Kidney tubule cell (primary cell): ENCODE measurements around the gene C17orf100.

Experiments used
- DNase-seq: peaks from one replicate; pipeline ENCODE4 v3.0.0-alpha.2; 2018; ENCODE audit warnings: low spot score

C17orf100 gene

GRCh38 chr17:6669479-6670212 lies 18.1 kb downstream of the C17orf100 start:
- DNase-seq: peak; percentile 45

DNA sequence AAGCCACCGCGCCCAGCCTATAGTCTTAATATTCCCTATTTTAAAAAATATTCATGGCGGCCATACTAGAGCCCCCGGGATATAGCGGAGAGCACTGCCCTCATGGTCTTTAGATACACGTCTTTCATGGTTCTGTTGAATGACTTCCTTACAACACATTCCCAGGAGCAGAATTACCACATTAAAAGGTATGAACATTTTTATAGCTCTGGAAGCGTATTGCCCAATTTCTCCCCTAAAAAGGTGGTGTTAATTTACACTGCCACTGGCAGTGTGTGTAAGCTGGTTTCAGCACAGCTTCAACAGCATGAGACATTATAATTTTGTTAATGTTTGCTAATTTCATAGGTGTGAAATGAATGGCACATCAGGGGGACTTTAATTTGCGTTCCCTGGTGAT lies 19.0 kb downstream of the C17orf100 start:
- DNase-seq: no peak

GRCh38 chr17:6670999-6671398 lies 19.4 kb downstream of the C17orf100 start:
- DNase-seq: no peak

GRCh38 chr17:6671431-6671830 lies 19.9 kb downstream of the C17orf100 start:
- no peak for DNase-seq

GRCh38 chr17:6674586-6674985 lies 23.0 kb downstream of the C17orf100 start:
- DNase-seq: no peak

GRCh38 chr17:6675201-6675825 lies 23.8 kb downstream of the C17orf100 start:
- no peak for DNase-seq

DNA sequence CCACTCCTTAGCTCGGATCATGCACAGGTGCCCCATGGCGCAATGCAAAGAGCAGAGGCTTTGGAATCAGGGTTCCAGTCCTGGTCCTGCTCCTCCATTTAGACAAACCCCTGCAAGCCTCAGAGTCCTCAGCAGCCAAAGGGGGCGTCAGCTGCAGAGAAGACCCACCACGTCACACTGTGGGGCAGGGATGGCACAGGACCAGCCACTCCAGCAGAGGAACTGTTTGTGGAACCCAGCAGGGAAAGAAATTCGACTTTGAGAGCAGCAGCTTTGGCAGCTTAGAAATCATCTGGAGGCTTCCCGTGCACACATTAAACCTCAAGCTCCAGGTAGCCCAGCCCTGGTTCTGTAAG lies 25.2 kb downstream of the C17orf100 start:
- DNase-seq: no peak

GRCh38 chr17:6677158-6677831 lies 25.7 kb downstream of the C17orf100 start:
- peak; percentile 24 for DNase-seq

GRCh38 chr17:6677946-6678345 lies 26.4 kb downstream of the C17orf100 start:
- no peak for DNase-seq

DNA sequence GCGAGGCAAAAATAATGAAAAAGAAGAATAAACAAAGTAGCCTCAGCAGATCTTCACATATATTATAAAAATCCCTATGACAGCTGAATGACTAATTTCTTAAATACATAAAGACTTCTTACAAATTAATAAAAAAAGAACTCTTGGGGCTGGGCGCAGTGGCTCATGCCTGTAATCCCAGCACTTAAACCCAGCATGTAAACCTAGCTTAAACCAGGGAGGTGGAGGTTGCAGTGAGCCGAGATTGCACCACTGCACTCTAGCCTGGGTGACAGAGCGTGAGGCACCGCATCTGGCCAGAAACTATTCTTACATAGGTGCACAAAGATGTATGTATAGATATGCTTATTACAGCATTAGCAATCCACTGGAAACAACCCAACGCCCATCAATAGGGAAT lies 27.7 kb downstream of the C17orf100 start:
- DNase-seq: no peak

GRCh38 chr17:6681176-6681575 lies 29.6 kb downstream of the C17orf100 start:
- DNase-seq: no peak

DNA sequence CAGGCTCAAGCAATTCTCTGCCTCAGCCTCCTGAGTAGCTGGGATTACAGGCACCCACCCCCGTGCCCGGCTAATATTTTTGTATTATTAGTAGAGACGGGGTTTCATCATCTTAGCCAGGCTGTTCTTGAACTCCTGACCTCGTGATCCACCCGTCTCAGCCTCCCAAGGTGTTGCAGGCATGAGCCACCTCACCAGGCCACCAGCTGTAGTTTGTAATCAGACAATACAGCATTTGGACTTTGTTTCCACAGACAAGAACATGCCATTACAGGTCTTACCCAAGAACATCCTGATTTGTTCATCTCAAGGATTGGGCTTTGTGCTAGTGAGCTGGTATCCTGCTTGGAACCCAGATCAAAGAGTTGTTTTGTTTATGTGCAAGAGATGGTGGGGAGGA lies 30.1 kb downstream of the C17orf100 start:
- no peak for DNase-seq

DNA sequence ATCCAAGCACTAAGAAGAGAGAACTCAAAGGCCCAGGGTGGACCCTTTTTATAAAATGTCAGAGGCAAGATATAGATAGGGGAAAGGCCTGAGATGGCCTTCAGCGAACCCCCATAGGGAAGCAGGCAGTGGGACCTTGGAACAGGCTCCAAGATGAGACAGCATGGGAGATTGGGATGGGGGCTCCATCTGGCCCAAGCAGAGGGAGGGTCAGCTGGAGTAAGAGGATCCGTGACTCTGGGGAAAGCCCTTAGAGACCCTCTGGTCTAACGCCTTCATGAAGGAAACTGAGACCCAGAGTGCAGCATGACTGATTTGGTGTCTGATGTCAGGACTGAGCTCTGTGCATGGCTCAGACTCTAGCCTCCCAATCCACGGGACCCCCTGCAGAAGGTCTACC lies 30.8 kb downstream of the C17orf100 start:
- DNase-seq: no peak

DNA sequence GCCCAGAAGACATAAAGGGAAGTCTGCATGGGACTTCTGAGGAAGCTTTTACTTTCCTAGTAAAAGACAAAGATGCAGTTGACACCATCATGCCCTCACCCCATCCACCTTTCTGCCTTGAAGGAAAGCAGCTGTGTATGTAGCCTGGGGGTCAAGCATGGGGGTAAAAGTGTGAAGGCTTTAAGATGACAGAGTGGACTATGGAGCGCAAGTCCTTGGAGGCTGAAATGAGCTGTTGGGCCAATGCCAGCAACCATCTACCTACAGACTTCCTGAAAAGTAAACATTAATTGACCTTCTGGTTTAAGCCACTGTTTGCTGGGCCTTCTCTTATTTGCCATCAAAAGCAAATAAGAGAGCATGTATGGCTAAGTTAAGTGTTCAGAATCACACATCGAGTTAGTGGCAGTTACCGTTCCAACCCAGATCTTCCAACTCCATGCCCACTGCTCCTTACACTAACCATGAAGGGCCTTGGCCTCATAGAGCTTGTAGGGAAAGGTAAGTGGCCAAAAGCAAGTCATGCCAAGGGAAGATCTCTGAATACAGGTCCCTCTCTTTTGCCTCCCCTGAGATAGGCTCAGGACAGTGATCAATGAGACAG lies 31.6 kb downstream of the C17orf100 start:
- no peak for DNase-seq

- no peak for DNase-seq
Measured at GRCh38 chr17:6683730-6684459, 32.3 kb downstream of the C17orf100 start.

DNA sequence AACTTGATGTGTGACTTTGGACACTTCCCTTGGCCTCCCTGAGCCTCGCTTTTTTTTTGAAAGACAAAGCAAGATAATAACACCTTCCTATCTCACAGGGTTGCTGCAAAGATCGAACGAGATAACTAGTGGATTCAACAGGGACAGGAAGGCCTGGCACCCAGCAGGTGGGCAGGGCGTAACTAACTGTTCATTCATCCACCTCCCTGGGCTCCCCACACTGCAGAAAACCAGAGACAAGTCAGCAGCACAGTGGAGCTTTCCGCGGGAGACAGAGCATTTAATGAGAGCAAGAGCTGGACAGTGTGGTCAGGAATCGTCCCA lies 32.9 kb downstream of the C17orf100 start:
- no peak for DNase-seq

DNA sequence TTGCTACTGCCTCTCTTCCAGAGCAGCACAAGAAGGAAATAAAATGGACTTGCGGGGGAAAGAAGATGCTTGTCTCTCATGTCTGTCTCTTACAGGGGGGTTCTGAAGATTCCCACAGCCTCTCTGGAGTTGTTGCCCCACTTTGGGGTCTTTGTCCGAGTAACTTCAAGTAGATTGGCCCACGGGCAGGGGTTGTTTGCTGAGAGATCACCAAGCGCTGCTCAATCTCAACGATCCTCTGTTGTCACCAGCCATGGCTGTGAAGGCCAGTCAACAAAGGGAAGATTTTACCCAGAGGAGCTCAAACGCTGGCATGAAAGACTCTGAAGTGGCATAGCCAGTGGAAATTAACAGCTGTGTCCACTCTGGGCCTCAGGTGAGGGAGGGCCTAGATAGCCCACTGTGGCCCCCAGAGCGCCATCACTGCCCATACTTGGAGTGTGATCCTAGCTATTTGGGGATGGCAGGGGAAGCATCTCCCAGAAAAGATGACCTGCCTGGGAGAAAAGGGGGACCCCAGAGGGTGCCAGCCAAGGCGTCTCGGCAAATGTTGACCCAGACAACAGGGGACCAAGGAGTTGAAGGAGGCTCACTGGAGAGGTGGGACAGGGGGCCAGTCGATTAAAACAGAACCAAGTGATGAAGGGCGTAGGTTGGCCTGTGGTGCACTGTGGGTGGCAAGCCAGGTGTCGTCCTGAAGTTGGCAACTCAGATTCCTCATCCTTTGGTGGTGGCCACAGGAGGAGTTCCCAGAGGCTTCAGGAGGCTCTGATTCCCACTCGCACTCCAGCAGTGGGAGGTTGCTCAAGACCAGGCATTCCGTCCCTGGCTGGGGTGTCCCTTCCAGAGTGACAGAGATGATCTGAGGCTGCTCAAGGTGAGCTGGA lies 33.6 kb downstream of the C17orf100 start:
- no peak for DNase-seq

GRCh38 chr17:6686026-6686425 lies 34.5 kb downstream of the C17orf100 start:
- no peak for DNase-seq

DNA sequence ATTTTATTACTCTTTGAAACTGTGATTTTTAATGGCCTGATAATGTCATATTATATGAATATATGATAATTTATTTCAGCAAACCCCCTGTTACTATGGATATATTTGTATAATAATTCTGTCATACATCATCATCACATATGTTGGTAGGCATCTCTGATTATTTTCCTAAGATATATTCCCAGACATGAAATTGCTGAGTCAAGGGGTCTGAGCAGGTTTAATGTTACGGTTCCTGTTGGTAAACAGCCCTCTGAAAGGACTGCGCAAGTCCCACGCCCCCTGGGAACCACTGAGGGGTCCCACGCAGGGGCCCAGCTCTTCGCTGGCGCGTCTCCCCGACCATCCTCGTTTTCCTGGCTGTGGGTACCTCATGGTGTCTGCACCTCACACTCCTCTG lies 37.4 kb downstream of the C17orf100 start:
- no peak for DNase-seq

DNA sequence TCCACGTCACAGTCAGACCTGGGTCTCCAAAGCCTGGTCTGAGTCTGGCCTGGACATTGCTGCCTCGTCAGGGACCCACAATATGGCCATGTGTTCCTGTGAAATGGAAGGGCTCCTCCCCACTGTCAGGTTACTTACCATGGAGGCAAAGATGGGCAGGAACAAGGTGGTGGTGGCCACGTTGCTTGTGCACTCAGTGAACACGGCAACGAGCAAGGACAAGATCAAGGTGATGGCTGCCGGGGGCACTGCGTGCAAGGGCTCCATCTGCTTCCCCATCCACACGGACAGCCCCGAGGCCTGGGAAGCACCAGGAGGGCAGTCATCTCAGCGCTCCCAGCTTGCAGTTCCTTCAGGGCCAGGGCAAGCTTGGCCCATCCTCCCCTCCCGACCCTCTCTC lies 39.1 kb downstream of the C17orf100 start:
- no peak for DNase-seq

DNA sequence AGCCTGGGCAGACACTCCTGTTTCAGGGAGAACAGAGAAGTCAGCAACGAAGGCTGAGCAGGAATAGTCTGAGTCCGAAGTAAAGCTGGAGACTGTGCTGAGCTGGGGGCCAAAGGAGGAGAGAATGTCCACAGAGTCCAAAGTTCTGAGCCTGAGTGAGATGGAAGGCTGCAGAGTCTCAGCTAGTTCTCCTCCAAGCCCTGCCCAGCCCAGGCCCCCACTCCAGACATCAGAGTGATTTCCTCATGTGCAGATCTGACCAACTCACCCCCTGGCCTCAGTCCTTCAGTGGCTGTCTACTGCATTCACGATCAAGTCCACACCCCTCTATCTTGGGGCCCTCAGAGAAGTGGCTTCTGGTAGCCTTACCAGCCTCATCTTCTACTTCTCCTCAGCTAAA lies 40.0 kb downstream of the C17orf100 start:
- DNase-seq: no peak
